Activated CD8-positive, alpha-beta memory T cell treated with anti-CD3 and anti-CD28 coated beads, Interleukin-2, amount 50 U/mL, for 1 hour (primary cell): Measurements from ENCODE around the gene GLG1.
"Not testable (repeated sequence)": the region's sequence is repeated elsewhere in the genome, so short reads cannot be mapped to it uniquely, and the experiment has no call there.

Source experiments
- DNase-seq: peaks from one replicate; pipeline ENCODE4 v3.0.0-alpha.2; 2020; ENCODE audit errors: extremely low read depth

Gene GLG1

DNA sequence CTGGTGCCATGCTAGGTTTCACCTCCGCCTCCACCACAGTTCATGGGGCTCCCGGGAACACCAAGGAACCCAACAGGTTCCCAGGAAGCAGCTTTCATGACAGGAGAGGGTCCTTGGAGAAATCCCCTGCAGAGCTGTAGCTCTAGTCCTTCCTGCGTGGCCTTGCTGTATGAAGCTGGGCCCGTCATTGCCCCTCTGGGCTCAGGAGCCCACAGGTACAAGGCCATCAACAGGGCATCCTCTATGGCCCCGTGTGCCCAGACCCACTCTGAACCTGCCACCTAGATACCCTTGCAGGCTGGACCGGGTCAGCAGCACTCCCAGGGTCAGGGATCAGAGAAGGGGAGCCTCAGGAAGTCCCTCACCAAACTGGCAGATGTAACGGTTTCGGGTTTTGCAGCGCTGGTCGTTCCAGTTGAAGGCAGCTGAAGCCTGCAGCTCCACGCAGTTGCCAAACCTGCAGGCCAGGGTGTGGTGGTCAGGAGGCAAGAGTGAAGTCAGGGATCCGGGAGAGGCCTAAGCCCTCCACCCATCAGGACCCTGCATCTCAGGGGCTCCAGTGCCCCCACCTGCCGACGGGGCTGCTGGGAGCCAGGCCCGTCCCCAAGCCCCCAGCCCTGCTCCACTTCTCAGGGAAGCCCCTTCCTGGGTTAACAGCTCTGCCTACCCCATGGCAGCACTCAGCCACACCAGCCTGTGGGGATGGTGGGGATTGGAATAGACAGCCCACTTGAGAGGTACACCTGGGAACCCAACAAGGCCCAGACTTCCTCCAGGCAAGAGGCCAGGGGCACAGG, 197.5 kb downstream of the GLG1 start:
- DNase-seq = not testable (repeated sequence)

DNA sequence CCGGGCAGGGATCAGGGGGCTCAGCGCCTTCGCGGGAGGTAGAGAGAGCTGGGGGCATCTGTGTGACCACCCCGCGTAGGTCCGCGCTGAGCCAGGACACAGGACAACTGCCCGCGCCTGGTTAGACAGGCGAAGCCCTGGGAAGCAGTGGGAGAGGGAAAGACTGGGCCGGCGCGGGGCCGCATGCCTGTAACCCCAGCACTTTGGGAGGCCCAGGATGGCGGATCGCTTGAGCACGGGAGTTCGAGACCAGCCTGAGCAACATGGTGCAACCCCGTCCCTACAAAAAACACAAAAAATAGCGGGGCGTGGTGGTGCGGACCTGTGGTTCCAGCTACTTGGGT, 199.6 kb downstream of the GLG1 start:
- DNase-seq = not testable (repeated sequence)

DNA sequence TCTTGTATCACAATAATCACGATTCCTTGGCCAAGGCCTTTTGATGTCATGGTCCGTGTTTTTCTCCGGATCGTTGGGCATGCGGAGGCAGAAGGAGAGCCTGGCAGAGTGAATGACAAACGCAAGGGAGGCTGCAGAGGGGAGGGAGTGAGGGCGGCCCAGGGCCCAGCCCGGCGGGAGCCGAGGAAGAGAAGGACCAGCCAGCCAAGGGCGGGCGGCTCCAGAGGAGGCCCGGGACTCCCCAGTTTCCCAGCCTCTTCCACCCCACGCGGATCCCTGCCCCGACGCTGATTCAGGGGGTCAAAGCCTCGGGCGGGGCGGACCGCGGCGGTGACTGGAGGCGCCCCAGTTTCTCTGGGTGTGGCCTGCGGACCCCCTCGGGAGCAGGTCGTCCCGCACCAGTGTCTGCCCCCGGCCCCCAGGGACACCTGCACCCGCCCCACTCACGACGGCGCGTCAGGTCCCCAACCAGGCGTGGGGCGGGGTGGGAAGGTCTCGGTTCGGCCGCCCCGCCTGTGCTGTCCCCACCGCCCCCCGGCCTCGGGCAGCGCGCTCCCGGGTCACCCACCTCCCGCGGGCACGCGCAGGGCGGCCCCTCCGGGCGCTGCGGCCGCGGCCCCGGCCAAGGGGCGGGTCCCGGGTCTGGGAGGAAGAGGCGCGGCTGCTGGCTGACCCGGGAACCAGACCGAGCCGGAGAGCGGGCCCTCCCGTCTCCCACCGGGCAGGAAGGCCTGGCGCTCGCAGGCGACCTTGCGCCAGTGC, 200.1 kb downstream of the GLG1 start:
- not testable (repeated sequence) for DNase-seq

- not testable (repeated sequence) for DNase-seq
These were observed 202.6 kb downstream of the GLG1 start for GRCh38 chr16:74404148-74404933.

- DNase-seq = not testable (repeated sequence)
These were observed 206.7 kb downstream of the GLG1 start for GRCh38 chr16:74400238-74400637.

DNA sequence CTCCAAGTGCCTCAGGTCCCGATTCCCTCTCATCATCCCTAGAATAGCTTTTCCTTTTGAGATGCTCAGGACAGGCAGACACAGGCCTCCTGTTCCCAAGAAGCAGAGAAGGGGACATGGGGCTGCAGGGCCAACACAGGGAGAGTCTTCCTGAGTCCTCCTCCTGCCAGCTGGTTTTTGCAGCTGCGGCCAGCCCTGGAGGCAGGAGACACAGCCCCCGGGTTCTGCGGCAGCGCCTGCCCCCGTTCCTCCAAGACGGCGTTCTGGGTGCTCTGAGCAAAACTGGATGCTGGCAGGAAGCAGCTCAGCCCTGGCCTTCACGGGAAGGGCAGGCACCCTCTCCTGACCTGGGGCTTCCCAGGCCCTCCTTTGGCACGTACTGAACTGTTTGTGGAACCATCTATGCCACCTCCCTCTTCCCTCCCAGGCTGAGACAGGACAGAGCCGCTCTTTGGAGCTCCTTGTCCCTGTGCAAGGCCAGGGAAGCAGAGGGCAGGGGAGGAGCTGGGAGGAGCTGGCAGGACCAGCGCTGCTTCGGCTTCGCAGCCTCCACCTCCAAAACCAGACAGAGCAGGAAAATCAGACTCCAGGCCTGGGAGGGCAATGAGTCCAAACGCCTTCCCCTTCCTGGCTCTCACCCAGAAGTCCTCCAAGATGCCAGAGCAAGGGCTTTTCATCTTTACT, 208.6 kb downstream of the GLG1 start:
- not testable (repeated sequence) for DNase-seq
